Measurements from ENCODE around the gene CMTM3.

DNA sequence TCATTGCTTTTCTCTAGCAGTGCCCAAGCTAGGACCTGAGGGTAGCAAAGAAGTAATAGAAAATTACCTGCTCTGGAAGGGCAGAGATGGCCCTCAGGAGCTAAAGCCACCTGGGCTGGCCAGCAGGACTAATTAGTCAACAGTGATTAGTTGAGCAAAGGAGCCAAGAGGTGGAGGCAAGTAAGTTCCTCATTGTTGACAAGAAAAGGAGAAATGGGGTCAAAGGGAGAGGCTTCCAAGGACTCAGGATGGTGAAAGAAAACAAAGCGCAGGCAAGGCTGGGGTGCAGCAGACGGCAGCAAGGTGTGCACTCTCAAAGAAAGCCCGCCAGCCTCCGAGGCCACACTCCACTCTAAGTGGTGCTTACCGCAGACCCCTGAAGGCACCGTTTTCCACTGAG is 47.5 kb downstream of the CMTM3 start:
- TF ChIP-seq POLR2AphosphoS5 (IDR thresholded peaks at IDR 0.05; ENCODE audit: low read depth, low read length) (no peak), TAF1 (IDR thresholded peaks at IDR 0.05; ENCODE audit: borderline replicate concordance, low read depth, low read length) (no peak), POLR2A (IDR thresholded peaks at IDR 0.05; ENCODE audit: low read depth, low read length) (no peak)
